IPS-18a (cell line): ENCODE measurements around the gene GPR37L1.
"Not testable (repeated sequence)": the region's sequence is repeated elsewhere in the genome, so short reads cannot be mapped to it uniquely, and the experiment has no call there.

ENCODE experiments used
- H3K27ac ChIP-seq: one replicate; pipeline ENCODE4 v1.5.1; 2013; ENCODE audit warnings: low read length
- H3K27me3 ChIP-seq: one replicate; pipeline ENCODE4 v1.6.1; 2013; ENCODE audit warnings: mild to moderate bottlenecking, low read length; ENCODE audit not compliant: control insufficient read depth, insufficient read depth
- H3K36me3 ChIP-seq: one replicate; pipeline ENCODE4 v1.6.1; 2013; ENCODE audit warnings: low read depth, low read length; ENCODE audit not compliant: control insufficient read depth
- H3K4me1 ChIP-seq: one replicate; pipeline ENCODE4 v1.6.1; 2013; ENCODE audit warnings: low read depth, low read length; ENCODE audit not compliant: control insufficient read depth
- H3K4me3 ChIP-seq: one replicate; pipeline ENCODE4 v1.5.1; 2013; ENCODE audit warnings: low read length
- H3K9ac ChIP-seq: one replicate; pipeline ENCODE4 v1.6.1; 2013; ENCODE audit warnings: mild to moderate bottlenecking, low read length, moderate library complexity
- H3K9me3 ChIP-seq: one replicate; pipeline ENCODE4 v1.6.1; 2013; ENCODE audit warnings: low read depth, low read length; ENCODE audit not compliant: control insufficient read depth

GPR37L1 gene

DNA sequence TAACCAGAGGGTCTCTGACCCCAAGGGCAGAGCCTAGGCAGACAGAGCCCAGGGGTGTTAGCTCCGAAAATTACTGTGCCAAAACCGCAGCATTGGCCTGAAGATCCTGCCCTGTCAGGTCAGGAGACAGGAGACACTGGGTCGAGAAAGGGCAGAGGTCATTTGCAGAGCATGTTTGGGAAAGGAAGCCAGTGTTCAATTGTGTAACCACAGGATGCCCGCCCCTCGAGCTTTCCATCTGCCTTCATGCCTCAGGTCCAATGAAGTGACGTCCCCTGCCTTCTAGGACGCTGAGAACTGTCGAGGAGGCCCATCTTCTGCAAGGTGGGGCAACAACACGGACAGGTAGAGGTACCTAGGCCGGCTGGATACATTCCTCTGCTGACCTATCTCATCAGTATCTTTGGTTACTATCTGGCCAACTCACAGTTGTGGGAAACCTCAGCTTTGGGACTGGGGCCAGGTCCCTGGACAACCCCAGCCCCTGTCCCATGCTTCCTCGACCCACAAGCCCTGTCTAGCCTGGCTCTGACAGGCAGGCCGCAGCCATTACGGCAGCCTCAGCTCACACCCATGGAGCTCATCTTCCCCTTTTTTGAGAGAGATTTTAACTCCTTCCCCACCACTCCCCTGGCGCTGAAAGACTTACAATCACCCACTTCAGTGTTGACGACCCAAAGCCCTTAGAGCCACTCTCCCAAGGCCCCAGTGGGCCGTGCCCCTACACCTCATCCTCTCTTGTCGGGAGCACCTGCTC, 20.5 kb downstream of the GPR37L1 start:
- Histone ChIP-seq H3K4me1 (peaks cover 15% of the 10 kb centered on the region), H3K27ac (no peak overlapping the region)

DNA sequence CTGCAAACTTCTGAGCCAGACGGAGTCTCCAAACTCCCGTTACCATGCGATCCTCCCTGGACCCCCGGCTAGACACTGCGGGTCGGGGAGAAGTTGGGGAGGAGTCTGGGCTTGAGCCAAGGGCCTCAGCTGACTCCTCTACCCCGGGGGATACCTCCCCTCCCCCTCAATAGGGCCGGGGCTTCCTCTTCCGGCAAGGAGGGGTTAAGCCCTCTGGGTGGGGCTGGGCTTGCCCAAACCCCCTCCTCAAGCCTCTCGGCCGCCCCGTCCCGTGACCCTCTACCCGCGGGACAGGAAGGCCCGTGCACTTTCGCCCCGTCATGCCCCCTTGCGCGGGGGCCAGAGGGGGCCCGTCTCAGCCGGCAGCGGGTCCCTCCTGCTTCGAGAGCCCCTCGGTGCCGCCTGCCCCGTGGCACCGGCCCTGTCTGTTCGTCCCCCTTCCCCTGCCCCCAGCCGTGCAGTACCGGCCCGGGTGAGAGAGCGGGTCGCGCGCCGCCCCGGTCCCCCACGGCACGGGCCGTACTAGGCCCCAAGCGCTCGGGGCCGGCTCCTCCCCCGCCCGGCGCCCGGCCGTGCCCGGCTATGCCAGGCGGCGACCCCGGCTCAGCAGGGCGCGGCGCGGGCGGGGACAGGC, 21.2 kb downstream of the GPR37L1 start:
- H3K27ac ChIP-seq: no peak overlapping the region
- peak overlapping the region; percentile 63 for H3K9ac ChIP-seq
- H3K4me1 ChIP-seq: peaks cover 12% of the 10 kb centered on the region
- H3K27me3 ChIP-seq: peaks cover 12% of the 10 kb centered on the region
- peak overlapping the region; percentile 93 for H3K4me3 ChIP-seq
- no peaks in the 10 kb centered on the region for H3K9me3 ChIP-seq
- no peaks in the 10 kb centered on the region for H3K36me3 ChIP-seq

More for the DNA sequence above, 20.5 kb downstream of the GPR37L1 start:
- Histone ChIP-seq H3K4me3 (peak overlapping the region; percentile 93), H3K27me3 (peaks cover 12% of the 10 kb centered on the region), H3K9ac (peak overlapping the region; percentile 63), H3K9me3 (no peaks in the 10 kb centered on the region), H3K36me3 (no peaks in the 10 kb centered on the region)

DNA sequence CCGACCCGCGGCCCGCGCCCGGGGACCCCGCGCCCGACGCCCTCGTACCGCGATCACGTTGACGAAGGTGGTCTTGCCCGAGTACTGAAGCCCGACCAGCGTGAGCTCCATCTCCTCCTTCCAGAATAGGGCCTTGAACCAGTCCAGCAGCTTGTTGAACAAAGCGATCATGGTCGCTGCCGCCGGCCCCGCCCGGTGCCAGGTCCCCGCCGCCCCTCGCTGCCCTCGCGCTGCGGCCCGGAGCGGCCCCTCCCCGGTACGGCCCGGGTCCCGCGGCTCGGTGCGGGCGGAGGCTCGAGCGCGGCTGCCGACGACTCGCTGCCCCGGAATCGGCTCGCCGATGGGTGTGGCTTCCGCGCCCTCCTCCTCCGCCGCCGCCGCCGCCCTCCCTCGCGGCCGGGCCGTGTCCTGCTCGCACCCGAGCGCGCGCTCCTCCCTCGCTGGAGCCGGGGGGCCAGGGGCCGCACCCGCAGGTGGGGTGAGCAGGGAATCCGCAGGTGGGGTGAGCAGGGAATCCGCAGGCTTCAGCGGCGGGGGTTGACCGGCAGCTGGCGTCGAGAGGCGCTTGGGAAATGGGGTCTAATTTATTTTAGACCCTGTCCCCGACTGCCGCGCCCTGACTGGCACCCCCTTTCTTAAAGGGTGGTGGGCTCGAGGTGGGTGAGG, 21.8 kb downstream of the GPR37L1 start, which contains the start of gene ARL8A:
Gene ARL8A (minus strand): TSS at position 336 of the 666 bp plus-strand sequence. CDS start 165 bp downstream, at position 171.
- Histone ChIP-seq H3K4me1 (peaks cover 11% of the 10 kb centered on the region), H3K27ac (no peak within 1 kb of the TSS), H3K9ac (peak within 1 kb of the TSS; percentile 63), H3K9me3 (no peaks in the 10 kb centered on the region), H3K27me3 (peaks cover 12% of the 10 kb centered on the region), H3K36me3 (no peaks in the 10 kb centered on the region), H3K4me3 (peak within 1 kb of the TSS; percentile 93)

DNA sequence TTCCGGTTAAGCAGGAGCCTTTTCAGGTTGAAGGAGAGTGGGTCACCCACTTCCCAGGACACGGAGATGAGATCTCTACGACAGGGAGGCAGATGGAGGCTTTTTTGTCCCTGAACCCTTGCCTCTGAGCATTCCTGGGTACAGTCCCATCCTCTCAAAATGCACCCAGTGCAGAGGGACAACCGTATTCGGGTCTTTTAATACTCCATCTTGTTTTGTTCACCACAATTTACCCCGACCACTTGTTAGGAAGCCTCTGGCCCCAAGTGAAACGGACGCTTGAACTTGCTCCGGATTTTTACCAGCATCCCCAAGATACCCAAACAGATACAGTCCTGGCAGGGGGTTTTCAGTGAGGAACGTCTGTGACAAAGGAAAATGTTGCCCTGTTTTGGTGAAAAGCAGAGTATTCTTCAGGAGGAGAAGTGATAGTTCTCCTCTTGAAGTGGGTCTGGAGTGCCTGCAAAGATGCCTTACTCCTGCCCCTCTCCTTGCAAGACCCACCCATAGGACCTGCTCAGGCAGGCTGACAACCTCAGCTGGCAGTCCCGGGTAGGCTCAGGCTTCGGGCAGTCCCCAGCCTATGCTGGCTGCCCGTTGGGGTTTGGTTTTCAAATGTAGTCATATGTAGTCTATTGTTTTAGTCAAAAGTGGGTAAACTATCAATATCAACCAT, 22.5 kb downstream of the GPR37L1 start:
- no peaks in the 10 kb centered on the region for H3K9me3 ChIP-seq
- H3K4me1 ChIP-seq: peaks cover 11% of the 10 kb centered on the region
- peak overlapping the region; percentile 45 for H3K9ac ChIP-seq
- peaks cover 12% of the 10 kb centered on the region for H3K27me3 ChIP-seq
- no peaks in the 10 kb centered on the region for H3K36me3 ChIP-seq
- no peak overlapping the region for H3K27ac ChIP-seq
- H3K4me3 ChIP-seq: peak overlapping the region; percentile 93

DNA sequence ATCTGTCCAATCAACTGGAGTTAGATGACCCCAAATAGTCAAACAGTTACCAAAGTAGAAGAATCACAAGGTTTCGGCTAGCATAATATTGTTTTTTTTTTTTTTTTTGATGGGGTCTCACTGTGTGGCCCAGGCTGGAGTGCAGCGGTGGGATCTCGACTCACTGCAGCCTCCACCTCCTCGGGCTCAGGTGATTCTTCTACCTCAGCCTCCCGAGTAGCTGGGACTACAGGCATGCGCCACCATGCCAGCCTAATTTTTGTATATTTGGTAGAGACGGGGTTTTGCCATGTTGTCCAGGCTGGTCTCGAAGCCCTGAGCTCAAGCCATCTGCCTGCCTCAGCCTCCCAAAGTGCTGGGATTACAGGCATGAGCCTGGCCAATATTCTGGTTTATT, 23.0 kb downstream of the GPR37L1 start:
- H3K4me3 ChIP-seq: peak overlapping the region; percentile 93
- not testable (repeated sequence) for H3K36me3 ChIP-seq, H3K27ac ChIP-seq, H3K9ac ChIP-seq, H3K9me3 ChIP-seq
- H3K27me3 ChIP-seq: peaks cover 12% of the 10 kb centered on the region
- peaks cover 11% of the 10 kb centered on the region for H3K4me1 ChIP-seq

DNA sequence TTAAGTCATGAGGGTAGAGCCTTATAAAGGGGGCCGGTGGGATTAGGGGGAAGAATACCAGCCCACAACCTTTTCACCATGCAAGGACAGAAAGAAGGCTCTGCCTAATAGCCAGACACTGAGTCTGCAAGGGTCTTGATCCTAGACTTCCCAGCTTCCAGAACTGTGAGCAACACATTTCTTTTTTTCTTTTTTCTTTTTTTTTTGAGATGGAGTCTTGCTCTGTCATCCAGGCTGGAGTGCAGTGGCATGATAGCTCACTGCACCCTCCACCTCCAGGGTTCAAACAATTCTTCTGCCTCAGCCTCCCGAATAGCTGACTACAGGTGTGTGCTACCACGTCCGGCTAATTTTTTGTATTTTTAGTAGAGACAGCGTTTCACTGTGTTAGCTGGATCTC, 23.6 kb downstream of the GPR37L1 start:
- Histone ChIP-seq H3K9ac (no peak overlapping the region), H3K36me3 (no peaks in the 10 kb centered on the region), H3K27me3 (peaks cover 12% of the 10 kb centered on the region), H3K27ac (no peak overlapping the region), H3K9me3 (no peaks in the 10 kb centered on the region), H3K4me1 (peaks cover 11% of the 10 kb centered on the region), H3K4me3 (no peak overlapping the region)

DNA sequence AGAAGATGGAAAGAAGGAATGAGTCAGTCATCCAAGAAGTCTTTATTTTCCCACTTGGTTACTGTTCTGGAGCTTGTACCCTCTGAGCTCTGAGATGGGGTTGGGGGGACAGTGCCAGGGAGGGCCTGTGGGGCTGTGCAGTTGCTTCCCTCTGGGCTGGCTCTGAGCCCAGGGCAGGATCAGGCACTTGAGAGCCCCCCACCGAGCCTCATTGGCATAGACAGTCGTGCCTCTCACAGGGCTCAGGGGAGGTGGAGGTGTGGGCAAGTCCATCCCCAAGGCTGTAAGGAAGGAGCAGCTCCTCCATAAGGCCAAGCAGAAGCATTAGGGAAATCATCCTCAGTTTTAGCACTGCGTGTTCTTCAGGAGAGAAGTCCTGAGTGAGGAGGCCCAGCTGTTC, 24.3 kb downstream of the GPR37L1 start:
- no peak overlapping the region for H3K27ac ChIP-seq

DNA sequence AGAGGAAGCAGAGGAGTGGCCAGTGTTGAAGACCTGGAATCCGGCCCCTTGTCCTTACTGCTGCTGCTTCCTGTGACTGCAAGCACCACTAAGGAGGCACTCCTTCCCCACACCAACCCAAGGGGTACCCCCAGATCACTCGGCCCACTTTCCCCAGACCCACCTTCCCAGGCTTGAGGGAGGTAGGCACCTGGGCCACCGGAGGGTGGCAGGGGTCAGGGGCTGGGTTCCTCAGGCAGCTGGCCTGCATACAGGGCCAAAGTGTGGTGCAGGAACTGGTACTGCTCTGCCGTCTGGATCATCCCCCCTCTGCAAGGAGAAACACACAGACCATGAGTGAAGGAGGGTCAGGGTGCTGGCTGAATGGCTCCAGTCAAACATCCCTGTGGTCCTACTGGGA, 25.7 kb downstream of the GPR37L1 start:
- H3K9ac ChIP-seq: no peak overlapping the region
- no peaks in the 10 kb centered on the region for H3K36me3 ChIP-seq
- H3K27me3 ChIP-seq: peaks cover 12% of the 10 kb centered on the region

More for the DNA sequence above, 24.3 kb downstream of the GPR37L1 start:
- Histone ChIP-seq H3K27me3 (peaks cover 12% of the 10 kb centered on the region), H3K9me3 (no peaks in the 10 kb centered on the region), H3K36me3 (no peaks in the 10 kb centered on the region), H3K9ac (no peak overlapping the region), H3K4me3 (no peak overlapping the region), H3K4me1 (peaks cover 11% of the 10 kb centered on the region)

DNA sequence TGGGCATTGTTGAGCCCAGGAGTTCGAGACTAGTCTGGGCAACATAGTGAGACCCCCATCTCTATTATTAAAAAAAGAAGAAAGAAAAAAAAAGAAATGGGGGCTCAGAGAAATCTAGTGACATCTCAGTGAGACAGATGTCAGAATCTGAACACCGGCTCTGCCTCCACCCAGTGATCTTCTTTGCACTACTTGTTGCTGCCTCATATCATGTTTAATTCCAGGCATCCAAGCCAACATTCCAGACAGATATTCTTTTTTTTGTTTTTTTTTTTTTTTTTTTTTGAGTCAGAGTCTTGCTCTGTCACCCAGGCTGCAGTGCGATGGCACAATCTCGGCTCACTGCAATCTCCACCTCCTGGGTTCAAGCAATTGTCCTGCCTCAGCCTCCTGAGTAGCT, 26.8 kb downstream of the GPR37L1 start:
- H3K4me1 ChIP-seq: peaks cover 10% of the 10 kb centered on the region
- H3K4me3 ChIP-seq: no peak overlapping the region
- no peak overlapping the region for H3K27ac ChIP-seq
- no peaks in the 10 kb centered on the region for H3K9me3 ChIP-seq
- H3K9ac ChIP-seq: no peak overlapping the region
- no peaks in the 10 kb centered on the region for H3K36me3 ChIP-seq
- H3K27me3 ChIP-seq: peaks cover 12% of the 10 kb centered on the region

More for the DNA sequence above, 25.7 kb downstream of the GPR37L1 start:
- Histone ChIP-seq H3K4me3 (no peak overlapping the region), H3K9me3 (no peaks in the 10 kb centered on the region), H3K4me1 (peaks cover 8% of the 10 kb centered on the region), H3K27ac (no peak overlapping the region)

DNA sequence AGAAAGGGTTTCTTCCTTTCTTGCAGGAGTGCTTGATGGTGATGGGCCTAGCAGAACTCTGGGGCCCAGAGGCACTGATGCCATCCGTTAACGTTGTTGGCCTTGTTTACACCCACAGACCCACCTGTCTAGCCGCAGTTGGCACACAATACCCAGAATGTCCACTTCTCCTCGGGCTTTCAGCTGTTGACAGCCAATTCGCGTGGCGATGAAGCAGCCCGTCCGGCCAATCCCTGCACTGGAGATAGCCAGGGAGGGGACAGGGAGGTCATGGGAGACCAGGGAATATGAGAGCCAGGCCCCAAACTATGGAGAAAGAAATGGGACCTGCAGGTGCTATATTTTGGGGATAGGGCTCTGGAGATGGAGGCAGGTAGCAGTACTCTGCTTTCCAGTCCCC, 27.5 kb downstream of the GPR37L1 start:
- H3K4me3 ChIP-seq: no peak overlapping the region
- peaks cover 8% of the 10 kb centered on the region for H3K27me3 ChIP-seq
- no peak overlapping the region for H3K27ac ChIP-seq
- H3K36me3 ChIP-seq: no peaks in the 10 kb centered on the region
- H3K9ac ChIP-seq: no peak overlapping the region
- H3K4me1 ChIP-seq: peaks cover 9% of the 10 kb centered on the region
- no peaks in the 10 kb centered on the region for H3K9me3 ChIP-seq

DNA sequence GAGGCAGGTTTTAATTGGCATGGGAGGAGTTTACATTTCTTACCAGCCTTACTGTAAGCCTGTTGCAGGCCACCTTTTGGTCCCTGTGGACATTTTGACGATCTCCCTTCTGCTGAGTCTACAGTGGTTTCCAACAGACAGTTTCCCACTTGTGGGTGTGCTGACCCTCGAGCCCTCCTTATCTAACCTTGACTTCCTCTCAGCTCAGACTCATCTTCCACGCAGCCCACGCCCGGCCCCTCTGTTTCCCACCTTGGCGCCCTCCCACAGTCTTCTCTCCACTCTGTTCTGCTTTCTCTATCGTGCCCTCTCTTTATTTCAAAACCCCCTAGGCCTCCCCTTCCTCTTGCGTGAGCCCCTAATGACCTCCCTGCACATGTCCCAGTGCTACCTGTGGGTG, 27.9 kb downstream of the GPR37L1 start:
- H3K27ac ChIP-seq: no peak overlapping the region
- H3K27me3 ChIP-seq: peaks cover 4% of the 10 kb centered on the region
- H3K36me3 ChIP-seq: no peaks in the 10 kb centered on the region
- peaks cover 6% of the 10 kb centered on the region for H3K4me1 ChIP-seq
- H3K9ac ChIP-seq: no peak overlapping the region
- no peaks in the 10 kb centered on the region for H3K9me3 ChIP-seq
- no peak overlapping the region for H3K4me3 ChIP-seq
